ENCODE measurements around the gene DCBLD1.

GRCh38 chr6:117496383-117496990, 14.0 kb downstream of the DCBLD1 start:
- TF ChIP-seq XRCC5 (optimal IDR thresholded peaks at IDR 0.05; ENCODE audit: low read length) (no peak), CAMTA2 (CRISPR knock-in tag; IDR thresholded peaks at IDR 0.05; ENCODE audit: borderline replicate concordance) (no peak), BHLHE40 (IDR thresholded peaks at IDR 0.05; ENCODE audit: low read length) (no peak), NR2C2 (CRISPR knock-in tag; IDR thresholded peaks at IDR 0.05; ENCODE audit: borderline replicate concordance) (no peak), DR1 (CRISPR knock-in tag; IDR thresholded peaks at IDR 0.05) (no peak), GLI4 (CRISPR knock-in tag; IDR thresholded peaks at IDR 0.05; ENCODE audit: borderline replicate concordance) (no peak), ZNF496 (CRISPR knock-in tag; IDR thresholded peaks at IDR 0.05; ENCODE audit: insufficient replicate concordance) (no peak), CTCF (CRISPR knock-in tag; IDR thresholded peaks at IDR 0.05) (no peak), ZNF407 (CRISPR knock-in tag; IDR thresholded peaks at IDR 0.05; ENCODE audit: not compliant biosample characterization) (no peak), HDAC2 (CRISPR knock-in tag; IDR thresholded peaks at IDR 0.05) (no peak), ATF7-NPFF (CRISPR knock-in tag; IDR thresholded peaks at IDR 0.05; ENCODE audit: low read depth) (no peak), NFYB (CRISPR knock-in tag; IDR thresholded peaks at IDR 0.05) (no peak), ARNT (IDR thresholded peaks at IDR 0.05) (no peak)
